Fibroblast of lung (primary cell): ENCODE data around the gene FBXO41.

Experiments used
- EZH2 ChIP-seq: IDR thresholded peaks from 2 replicates; pipeline ENCODE4 v1.5.1; 2012; ENCODE audit warnings: low read length, control low read depth, mild to moderate bottlenecking; ENCODE audit errors: missing control alignments
- TF ChIP-seq, protein P1 (sequence below), 2 donors: IDR thresholded peaks in 1 of 2; conservative IDR thresholded peaks in 1 of 2; 1 replicate in 1 of 2; 2 replicates in 1 of 2; pipeline ENCODE4 v1.5.1; 2011 to 2012; ENCODE audit warnings: low read length in 2 of 2, control low read depth in 1 of 2, inconsistent platforms in 1 of 2, low read depth in 1 of 2, mild to moderate bottlenecking in 1 of 2

DNA sequence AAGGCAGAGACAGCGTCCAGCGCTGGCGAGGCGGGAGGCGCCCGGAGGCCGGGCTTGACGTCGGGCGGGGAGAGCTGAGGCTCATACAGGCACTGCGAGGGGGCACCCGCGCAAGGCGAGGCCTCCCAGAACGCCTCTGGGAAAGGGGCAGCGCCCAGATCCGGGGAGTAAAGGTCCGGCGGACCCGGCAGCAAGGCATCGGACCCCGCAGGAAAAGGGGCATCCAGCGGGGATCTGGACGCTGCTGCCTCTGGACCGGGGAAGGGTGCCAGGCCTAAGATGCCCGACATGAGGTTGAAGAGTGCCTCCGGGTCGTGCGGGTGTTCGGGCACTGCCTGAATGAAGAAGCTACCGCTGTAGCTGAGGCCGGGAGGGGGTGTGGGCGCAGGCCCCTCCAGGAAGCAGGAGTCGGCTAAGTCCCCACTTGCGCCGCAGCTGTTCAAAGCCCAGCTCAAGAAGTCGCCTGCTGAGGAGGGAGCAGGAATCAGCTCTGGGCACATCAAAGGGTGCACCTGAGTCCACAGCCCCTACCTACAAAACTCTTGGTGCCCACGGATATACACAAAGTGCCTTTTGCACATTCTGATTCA is 8.1 kb upstream of the FBXO41 start:
- TF ChIP-seq, protein P1, sequence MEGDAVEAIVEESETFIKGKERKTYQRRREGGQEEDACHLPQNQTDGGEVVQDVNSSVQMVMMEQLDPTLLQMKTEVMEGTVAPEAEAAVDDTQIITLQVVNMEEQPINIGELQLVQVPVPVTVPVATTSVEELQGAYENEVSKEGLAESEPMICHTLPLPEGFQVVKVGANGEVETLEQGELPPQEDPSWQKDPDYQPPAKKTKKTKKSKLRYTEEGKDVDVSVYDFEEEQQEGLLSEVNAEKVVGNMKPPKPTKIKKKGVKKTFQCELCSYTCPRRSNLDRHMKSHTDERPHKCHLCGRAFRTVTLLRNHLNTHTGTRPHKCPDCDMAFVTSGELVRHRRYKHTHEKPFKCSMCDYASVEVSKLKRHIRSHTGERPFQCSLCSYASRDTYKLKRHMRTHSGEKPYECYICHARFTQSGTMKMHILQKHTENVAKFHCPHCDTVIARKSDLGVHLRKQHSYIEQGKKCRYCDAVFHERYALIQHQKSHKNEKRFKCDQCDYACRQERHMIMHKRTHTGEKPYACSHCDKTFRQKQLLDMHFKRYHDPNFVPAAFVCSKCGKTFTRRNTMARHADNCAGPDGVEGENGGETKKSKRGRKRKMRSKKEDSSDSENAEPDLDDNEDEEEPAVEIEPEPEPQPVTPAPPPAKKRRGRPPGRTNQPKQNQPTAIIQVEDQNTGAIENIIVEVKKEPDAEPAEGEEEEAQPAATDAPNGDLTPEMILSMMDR (conservative IDR thresholded peaks at IDR 0.05 in 1 of 2, IDR thresholded peaks at IDR 0.05 in 1 of 2; ENCODE audit: low read depth in 1 of 2, low read length in 2 of 2), result no peak
- TF ChIP-seq EZH2, result peak; percentile 98
